Panc1 (cell line): Measurements from ENCODE around the gene PELI1.

ENCODE experiments used
- CTCF ChIP-seq: fragments of 450-650 bp; IDR thresholded peaks from 2 replicates; pipeline ENCODE4 v1.5.1; 2017; ENCODE audit warnings: mild to moderate bottlenecking
- POLR2AphosphoS5 ChIP-seq: IDR thresholded peaks from 2 replicates; pipeline ENCODE4 v1.6.1; 2012; ENCODE audit warnings: mild to moderate bottlenecking, low read depth, low read length, moderate library complexity
- REST ChIP-seq, 2 experiments: IDR thresholded peaks; 2 replicates each; pipeline ENCODE4 v1.6.1; 2011 to 2012; ENCODE audit warnings: low read depth in 2 of 2, control low read depth in 1 of 2, low read length in 1 of 2, mild to moderate bottlenecking in 1 of 2, moderate library complexity in 1 of 2; ENCODE audit not compliant: insufficient read depth in 1 of 2
- SIN3A ChIP-seq: IDR thresholded peaks from 2 replicates; pipeline ENCODE4 v1.6.1; 2012; ENCODE audit warnings: low read depth, mild to moderate bottlenecking, low read length, moderate library complexity, borderline replicate concordance; ENCODE audit not compliant: insufficient read depth

GRCh38 chr2:64145714-64146113 is 1.5 kb upstream of the PELI1 start:
- no peak for TF ChIP-seq CTCF
- no peak for TF ChIP-seq SIN3A
- TF ChIP-seq POLR2AphosphoS5: no peak
- no peak for TF ChIP-seq REST (IDR thresholded peaks at IDR 0.05; ENCODE audit: insufficient read depth in 1 of 2, low read depth in 2 of 2, low read length in 1 of 2)
